HG03432 (cell line): ENCODE measurements around the gene DLL1.
"Not testable (repeated sequence)": the region's sequence is repeated elsewhere in the genome, so short reads cannot be mapped to it uniquely, and the experiment has no call there.

Source experiments
- ATAC-seq: cut with Tn5 transposase; IDR thresholded peaks from one replicate; pipeline ENCODE4 v1.9.1; 2021; ENCODE audit warnings: mild to moderate bottlenecking, moderate library complexity; ENCODE audit not compliant: unreplicated experiment

DLL1 gene

DNA sequence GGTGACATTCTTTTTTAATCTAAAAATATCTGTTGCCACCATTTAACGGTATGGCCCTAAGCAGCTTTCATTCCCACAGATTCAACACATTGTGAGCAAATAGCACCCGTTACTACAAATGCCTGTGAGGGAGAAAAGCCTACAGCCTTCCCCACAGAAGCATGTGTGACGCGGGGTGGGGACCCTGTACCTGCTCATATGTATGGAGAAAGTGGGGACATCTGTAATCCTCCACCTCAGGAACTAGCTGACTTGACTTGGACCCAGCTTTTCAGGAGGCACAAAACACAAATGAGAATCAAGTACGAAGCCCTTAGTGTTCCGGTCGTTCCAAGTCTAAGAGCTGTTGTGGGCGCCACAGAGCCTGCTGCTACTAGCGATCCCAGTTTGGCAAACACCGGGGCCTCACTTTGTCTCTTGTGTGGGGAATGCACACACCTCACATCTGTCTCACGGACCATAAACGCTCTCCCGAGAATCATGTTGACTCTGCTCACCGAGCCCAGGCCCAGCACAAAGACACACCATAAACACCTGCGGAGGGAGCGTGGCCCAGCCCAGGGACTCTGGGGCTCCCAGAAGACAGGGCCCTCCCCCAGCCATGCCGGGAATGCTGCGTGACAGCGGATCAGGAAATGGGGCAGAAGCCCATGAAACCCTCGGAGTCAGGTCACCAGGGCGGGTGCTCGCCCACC lies 21.6 kb downstream of the DLL1 start:
- ATAC-seq, result no peak

DNA sequence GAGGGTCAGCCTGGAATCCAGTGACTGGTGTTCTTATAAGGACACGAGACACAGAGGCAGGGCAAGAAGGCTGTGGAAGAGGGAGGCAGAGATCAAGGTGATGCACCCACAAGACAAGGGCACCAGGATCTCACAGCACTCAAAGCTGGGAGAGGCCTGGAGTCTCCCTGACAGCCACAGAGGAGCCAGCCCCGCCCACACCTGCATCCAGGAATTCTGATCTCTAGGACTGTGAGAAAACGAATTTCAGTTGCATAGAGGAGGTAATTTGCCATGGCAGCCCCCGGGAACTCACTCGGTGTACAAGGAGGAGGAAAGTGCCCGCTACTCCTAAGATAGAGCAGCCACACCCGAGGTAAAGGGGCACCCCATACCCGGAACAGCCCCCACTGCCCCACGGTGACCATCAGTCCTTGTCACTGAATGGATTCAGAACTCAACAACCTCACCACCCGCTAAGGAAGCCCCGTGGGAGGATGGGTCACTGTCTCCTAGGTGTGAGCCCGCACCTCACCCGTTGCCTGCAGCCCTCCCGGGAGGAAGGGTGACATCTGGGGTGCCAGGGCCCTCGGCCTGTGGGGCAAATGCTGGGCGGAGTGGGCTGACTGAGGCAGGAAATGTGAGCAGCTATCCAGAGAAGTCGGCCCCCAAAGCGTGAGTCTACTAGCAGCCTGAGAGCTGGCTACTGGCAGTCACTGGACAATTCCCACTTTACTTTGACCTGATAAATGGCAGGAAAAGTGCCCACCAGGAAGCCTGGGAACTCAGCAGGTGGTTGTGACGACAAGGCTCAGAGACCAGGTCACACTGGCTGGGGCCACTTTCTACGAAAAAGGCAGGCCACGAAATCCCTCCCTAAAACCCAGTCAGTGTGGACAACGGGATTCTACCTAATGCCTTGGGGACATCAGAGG lies 22.4 kb downstream of the DLL1 start:
- no peak for ATAC-seq

- ATAC-seq, result no peak
Observed at GRCh38 chr6:170267688-170268087, 23.2 kb downstream of the DLL1 start.

DNA sequence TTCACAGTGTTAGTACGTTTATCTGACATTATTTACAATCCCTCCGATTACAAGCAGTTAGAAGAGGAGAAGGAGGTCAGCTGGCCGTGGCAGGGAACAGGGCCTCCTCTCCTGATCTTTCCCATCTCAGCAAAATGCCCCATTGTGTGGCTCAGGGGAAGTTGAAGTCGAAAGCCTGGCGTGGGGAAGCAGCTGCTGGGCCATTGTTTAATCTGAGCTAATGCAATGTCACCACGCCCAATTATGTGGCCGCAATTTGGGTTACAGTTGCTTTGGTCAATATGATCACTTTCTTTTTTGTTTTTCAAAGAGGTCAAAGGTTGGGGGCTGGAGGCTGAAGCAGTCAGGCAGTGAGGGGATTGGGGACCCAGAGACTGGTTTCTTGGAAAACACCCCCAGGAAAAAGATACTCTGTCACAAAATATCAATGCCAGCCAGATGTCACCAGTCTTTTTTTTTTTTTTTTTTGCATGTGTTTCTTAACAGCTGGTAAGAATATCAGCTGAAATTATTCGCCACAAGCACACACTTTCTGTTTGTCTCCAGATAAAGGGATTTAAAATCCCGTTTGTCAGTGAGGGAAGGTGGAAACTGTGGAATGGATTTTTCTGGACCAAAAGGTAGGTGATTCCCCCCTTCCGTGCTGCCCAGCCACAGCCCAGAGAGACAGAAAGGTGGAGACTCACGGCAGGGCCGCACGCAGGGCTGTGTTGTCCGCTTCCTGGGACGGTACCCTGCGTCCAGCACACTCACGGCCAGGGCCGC lies 24.6 kb downstream of the DLL1 start:
- ATAC-seq, result no peak

DNA sequence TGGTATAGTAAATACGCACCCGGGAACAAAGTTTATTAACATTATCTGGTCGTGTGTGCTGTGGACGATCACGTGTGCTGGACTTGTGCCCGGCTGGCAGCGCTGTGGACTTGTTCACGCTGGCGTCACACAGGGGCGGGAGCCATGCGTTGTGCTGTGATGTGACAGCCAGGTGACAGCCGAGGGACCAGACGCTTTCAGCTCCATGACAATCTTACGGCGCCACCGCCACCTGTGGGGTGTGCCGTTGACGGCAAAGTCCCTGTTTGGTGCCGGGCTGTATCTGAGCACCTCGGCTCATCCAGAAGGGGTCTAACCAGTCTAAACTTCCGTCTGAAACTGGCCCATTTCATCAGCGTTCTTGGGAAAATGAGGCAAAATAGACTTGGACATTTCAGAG lies 25.2 kb downstream of the DLL1 start:
- ATAC-seq, result no peak

- not testable (repeated sequence) for ATAC-seq
Observed at GRCh38 chr6:170264644-170265043, 26.2 kb downstream of the DLL1 start.

GRCh38 chr6:170264086-170264485 lies 26.8 kb downstream of the DLL1 start:
- ATAC-seq, result no peak

DNA sequence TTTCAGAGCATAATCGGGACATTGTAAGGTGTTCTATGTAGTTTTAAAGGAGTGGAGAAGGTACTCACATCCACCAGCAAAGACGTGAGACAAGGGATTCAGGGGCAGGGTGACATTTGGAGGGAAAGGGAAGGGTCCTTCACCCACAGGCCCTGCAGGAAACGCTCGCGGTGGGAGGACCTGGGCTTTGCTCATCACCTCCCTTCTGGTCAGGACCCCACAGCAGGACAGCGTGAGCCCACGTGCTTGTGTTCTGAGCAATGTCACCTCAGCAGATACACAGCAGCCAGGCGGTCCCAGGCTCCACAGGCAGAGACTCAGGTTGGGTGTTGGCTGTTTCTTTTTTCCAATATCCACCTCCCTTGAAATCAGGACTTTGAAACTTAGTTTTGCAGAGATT lies 27.5 kb downstream of the DLL1 start:
- no peak for ATAC-seq

GRCh38 chr6:170262489-170263088 lies 28.3 kb downstream of the DLL1 start:
- no peak for ATAC-seq

DNA sequence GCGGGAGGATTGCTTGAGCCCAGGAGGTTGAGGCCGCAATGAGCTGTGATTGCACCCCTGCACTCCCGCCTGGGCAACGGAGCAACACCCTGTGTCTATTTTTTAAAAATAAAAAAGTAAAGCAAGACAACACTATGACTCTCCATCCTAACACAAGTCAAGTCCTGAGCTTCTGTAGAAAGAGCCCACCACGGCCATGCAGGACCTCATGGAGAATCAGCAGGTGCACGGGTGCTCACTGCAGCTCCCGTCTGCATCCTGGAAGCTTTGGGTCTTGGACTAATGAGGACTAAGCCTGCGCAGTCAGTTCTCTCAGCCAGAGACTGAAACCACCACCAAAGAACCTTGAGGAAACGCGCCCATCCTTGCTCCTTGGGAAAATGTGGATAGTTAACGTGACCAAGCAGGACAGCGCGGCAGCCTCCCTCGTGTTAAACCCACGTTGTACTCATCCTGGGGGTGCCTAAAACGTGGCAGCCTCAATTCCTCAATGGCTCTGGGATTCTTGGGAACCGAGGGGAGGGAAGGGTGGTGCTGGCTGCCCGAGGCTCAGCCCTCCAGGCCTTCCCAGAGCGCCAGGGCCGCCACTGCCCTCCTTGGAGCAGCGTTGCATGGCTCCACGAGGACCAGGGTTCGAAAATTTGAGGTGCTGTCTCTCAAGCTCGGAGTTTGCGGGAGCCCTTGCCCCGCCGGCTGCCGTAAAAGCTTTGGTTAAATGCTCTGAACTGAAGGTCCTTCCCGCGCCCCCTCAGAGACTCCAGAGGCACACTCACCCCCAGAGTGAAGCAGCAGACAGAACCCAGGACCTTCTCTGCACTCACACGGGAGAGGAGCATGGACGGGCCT lies 29.0 kb downstream of the DLL1 start:
- ATAC-seq, result no peak

DNA sequence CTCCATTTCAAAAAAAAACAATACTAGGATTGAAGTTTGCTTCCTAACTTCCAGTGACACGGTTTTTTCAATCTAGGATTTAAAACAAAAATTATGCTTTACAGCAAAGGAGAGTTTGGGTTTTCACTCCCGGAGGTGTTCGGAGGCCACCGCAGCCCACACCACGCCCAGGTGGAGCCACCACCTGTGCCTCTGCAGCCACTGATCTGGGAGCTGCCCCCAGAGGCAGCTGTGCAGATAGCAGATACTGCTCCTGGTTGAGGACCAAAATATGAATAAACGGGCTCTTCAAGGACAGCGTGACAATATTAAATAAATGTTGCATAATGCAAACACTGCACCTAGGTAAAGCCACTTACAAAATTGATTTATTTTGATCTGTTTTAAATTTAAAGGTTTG lies 30.2 kb downstream of the DLL1 start:
- no peak for ATAC-seq

DNA sequence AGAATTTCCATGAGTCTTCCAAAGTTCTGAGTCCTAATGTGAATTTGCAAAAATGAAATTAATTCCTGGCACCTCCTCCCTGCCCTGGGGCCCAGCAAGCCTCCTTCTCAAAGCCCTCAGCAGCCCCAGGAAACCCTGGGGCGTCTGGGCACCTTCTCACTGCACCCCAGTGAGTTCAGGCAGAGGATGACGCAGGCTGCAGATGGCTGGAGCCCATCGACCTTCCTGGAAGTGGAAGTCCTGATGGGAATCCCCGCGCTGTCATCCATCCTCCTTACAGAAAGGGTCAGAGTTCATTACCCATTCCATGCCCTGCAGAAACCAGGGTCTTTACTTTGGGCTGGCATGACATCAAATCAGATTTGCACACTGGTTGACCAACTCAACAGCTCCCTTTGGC lies 31.6 kb downstream of the DLL1 start:
- ATAC-seq, result no peak

DNA sequence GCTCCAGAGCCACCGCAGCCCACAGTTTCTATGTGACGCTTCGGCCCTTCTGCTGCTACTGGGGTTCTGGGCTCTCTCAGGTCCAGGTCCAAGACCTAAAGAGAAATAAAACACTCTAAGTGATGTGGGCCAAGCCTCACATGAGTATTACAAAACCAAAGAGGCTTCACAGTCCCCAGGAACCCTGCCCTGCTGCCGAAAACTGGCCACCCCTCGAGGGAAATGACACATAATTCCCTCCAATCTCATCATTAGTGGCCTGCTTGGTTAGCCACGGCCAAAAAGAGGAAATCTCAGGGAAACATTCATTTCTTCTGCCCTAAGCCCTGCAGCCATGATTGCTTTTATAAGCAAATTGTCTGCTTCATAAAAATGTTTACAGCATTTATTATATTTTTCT lies 32.5 kb downstream of the DLL1 start:
- ATAC-seq, result no peak

- ATAC-seq, result no peak
Observed at GRCh38 chr6:170257376-170257775, 33.5 kb downstream of the DLL1 start.

DNA sequence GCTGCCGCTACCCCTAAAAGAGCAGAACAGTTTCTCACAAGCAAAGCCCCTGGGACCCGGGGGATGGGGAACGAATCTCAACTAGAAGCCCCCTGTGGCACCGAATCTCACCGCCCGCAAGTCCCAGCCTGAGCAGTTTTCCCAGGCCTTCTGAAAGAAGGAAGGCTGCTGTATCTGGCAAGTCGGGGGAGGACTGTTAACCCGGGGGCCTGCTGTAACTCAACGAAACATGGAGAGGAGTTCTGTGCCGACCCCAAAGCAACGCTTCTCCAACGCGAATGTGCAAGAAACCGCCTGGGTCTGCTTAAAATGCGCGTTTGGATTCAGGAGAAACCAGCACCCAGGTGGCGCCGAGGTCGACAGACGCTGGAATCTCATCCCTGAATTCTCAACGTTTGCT lies 34.2 kb downstream of the DLL1 start:
- ATAC-seq, result no peak

DNA sequence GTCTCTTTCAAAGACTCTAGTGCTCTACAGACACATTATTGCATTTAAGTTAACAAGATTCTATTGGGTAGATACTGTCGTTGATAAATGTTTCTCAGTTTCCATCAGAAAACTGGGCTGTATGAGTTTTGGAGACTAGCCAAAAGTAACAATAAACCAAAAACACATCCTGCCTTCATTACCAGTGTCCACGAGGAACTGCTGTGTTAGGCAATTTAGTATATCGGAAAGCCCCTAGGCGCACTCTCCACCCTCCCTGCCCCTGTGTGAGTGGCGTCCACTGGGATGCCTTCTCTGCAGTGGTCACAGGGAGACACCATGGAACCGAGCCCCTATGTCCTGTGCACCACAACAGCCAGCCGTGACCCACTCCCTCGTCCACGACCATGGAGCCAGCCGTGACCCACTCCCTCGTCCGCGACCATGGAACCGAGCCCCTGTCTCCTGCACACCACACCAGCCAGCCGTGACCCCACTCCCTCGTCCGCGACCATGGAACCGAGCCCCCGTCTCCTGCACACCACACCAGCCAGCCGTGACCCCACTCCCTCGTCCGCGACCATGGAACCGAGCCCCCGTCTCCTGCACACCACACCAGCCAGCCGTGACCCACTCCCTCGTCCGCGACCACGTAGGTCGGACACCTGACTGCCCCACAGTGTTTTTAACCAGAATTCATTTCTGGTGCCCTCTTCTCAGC lies 35.3 kb downstream of the DLL1 start:
- no peak for ATAC-seq

GRCh38 chr6:170254315-170255213 lies 36.3 kb downstream of the DLL1 start:
- ATAC-seq, result no peak

GRCh38 chr6:170253910-170254269 lies 37.0 kb downstream of the DLL1 start:
- ATAC-seq, result no peak
